Measurements from ENCODE around the gene TNFSF13B. TPM values are rescaled to one million over a fixed set of nuclear protein-coding genes. Genes with fewer than 3 reads are reported as not detected.

TNFSF13B gene
- total and polyA plus RNA-seq, 2 of the 8 experiments (the other 6 are each of a cell fraction or from before 2014, with no cell fraction given): not detected

GRCh38 chr13:108302279-108302678 lies 32.8 kb downstream of the TNFSF13B start (continued):
- TF ChIP-seq CHD7 (IDR thresholded peaks at IDR 0.05; ENCODE audit: insufficient replicate concordance, low read length) (no peak), GABPA (IDR thresholded peaks at IDR 0.05; ENCODE audit: borderline replicate concordance, insufficient read depth, low read length) (no peak), USF2 (IDR thresholded peaks at IDR 0.05; ENCODE audit: low read length) (no peak), POLR2A (IDR thresholded peaks at IDR 0.05; ENCODE audit: control extremely low read depth in 1 of 2, low read depth in 2 of 2, low read length in 2 of 2) (no peak), RFX5 (IDR thresholded peaks at IDR 0.05; ENCODE audit: borderline replicate concordance, low read depth, low read length) (no peak), EZH2 (IDR thresholded peaks at IDR 0.05; ENCODE audit: low read depth, low read length, severe bottlenecking) (no peak)

Data from H1 (cell line).